ENCODE measurements around the gene FAM174A. TPM values are rescaled to one million over a fixed set of nuclear protein-coding genes. Genes with fewer than 3 reads are reported as not detected.

Gene FAM174A
- total RNA-seq, 1 experiment from 2014 or later: 66.2 TPM

GRCh38 chr5:100553209-100553608 lies 18.0 kb downstream of the FAM174A start:
- Histone ChIP-seq H3K4me1 (ENCODE audit: insufficient read depth, low read length) (peaks cover 11% of the 10 kb centered on the region), H3K79me2 (ENCODE audit: low read length) (no peaks in the 10 kb centered on the region), H3K27me3 (ENCODE audit: low read length) (no peaks in the 10 kb centered on the region), H4K20me1 (ENCODE audit: low read length) (no peaks in the 10 kb centered on the region), H2AFZ (ENCODE audit: low read length) (no peak overlapping the region), H3K4me3 (ENCODE audit: low read length) (no peak overlapping the region), H3K9me3 (ENCODE audit: low read length) (no peaks in the 10 kb centered on the region), H3K27ac (ENCODE audit: low read length) (no peak overlapping the region), H3F3A (ENCODE audit: low read length, unreplicated experiment) (no peaks in the 10 kb centered on the region), H3K9me2 (replicated peaks; ENCODE audit: low read length) (no peaks in the 10 kb centered on the region), H3K9ac (ENCODE audit: low read length) (no peak overlapping the region), H3K4me2 (ENCODE audit: low read length) (no peak overlapping the region), H3K36me3 (ENCODE audit: low read depth, low read length) (no peaks in the 10 kb centered on the region)
- ATAC-seq: peak; percentile 71
- ChIA-PET POLR2A (ENCODE audit: unreplicated experiment) (interaction anchor here (0.6 kb wide), 1 partner anchor 96 kb away, joined by 3 read pairs; no protein-coding TSS in a partner anchor), CTCF (interaction anchor here (1.1 kb wide), 1 partner anchor 123 kb away, joined by 3 read pairs; no protein-coding TSS in a partner anchor)
- intact Hi-C loops (cut with micrococcal nuclease): no loop called here
- TF ChIP-seq EZH2phosphoT487 (IDR thresholded peaks at IDR 0.05; ENCODE audit: borderline replicate concordance, low read length): no peak
- no peak for TF ChIP-seq CTCF (conservative IDR thresholded peaks at IDR 0.05; ENCODE audit: low read depth, low read length)
- TF ChIP-seq EZH2 (IDR thresholded peaks at IDR 0.05; ENCODE audit: low read length, unreplicated experiment): no peak
- no peak for DNase-seq
- BruUV-seq (replicated peaks): no TSS peak

- no peak for TF ChIP-seq EZH2 (IDR thresholded peaks at IDR 0.05; ENCODE audit: low read length, unreplicated experiment)
- no peak for TF ChIP-seq EZH2phosphoT487 (IDR thresholded peaks at IDR 0.05; ENCODE audit: borderline replicate concordance, low read length)
- TF ChIP-seq CTCF (conservative IDR thresholded peaks at IDR 0.05; ENCODE audit: low read depth, low read length): no peak
- Histone ChIP-seq H3K4me2 (ENCODE audit: low read length) (no peak overlapping the region), H3K9ac (ENCODE audit: low read length) (no peak overlapping the region), H3K36me3 (ENCODE audit: low read depth, low read length) (no peaks in the 10 kb centered on the region), H3K4me1 (ENCODE audit: insufficient read depth, low read length) (peaks cover 11% of the 10 kb centered on the region; the same call in 1 of the 2 replicates), H3F3A (ENCODE audit: low read length, unreplicated experiment) (no peaks in the 10 kb centered on the region), H3K27ac (ENCODE audit: low read length) (no peak overlapping the region), H3K9me3 (ENCODE audit: low read length) (no peaks in the 10 kb centered on the region), H4K20me1 (ENCODE audit: low read length) (no peaks in the 10 kb centered on the region), H3K4me3 (ENCODE audit: low read length) (no peak overlapping the region), H3K27me3 (ENCODE audit: low read length) (no peaks in the 10 kb centered on the region), H2AFZ (ENCODE audit: low read length) (no peak overlapping the region), H3K79me2 (ENCODE audit: low read length) (no peaks in the 10 kb centered on the region), H3K9me2 (replicated peaks; ENCODE audit: low read length) (no peaks in the 10 kb centered on the region)
- DNase-seq: peak; percentile 19
- ChIA-PET POLR2A (ENCODE audit: unreplicated experiment) (no interaction called here), CTCF (no interaction called here)
- intact Hi-C loops (cut with micrococcal nuclease): no loop called here
- peak; percentile 68 for ATAC-seq
- BruUV-seq (replicated peaks): no TSS peak
Observed at GRCh38 chr5:100560860-100561259, 25.7 kb downstream of the FAM174A start.

DNA sequence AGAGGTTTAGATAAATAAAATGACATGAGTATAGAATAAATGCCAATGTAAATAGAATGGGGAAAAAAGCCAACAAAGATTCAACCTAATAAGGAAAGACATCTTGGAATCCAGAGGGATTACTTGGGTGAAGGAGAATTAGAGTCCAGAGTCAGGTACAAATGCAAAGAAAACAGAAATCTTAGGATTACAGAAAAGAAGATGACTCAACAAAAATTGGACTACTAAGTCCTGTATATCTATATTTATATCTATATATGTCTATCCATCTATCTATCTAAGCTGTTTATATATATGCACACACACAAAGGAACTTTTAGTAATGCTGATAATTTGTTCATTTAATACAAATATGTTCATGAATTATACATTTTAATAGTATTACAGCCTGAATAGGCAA lies 27.6 kb downstream of the FAM174A start:
- Histone ChIP-seq H3K9me3 (ENCODE audit: low read length) (no peaks in the 10 kb centered on the region), H3K27ac (ENCODE audit: low read length) (no peak overlapping the region), H3K36me3 (ENCODE audit: low read depth, low read length) (no peaks in the 10 kb centered on the region), H4K20me1 (ENCODE audit: low read length) (no peaks in the 10 kb centered on the region), H3K9me2 (replicated peaks; ENCODE audit: low read length) (no peaks in the 10 kb centered on the region), H3K27me3 (ENCODE audit: low read length) (no peaks in the 10 kb centered on the region), H3K79me2 (ENCODE audit: low read length) (no peaks in the 10 kb centered on the region), H3F3A (ENCODE audit: low read length, unreplicated experiment) (no peaks in the 10 kb centered on the region), H3K4me3 (ENCODE audit: low read length) (no peak overlapping the region), H2AFZ (ENCODE audit: low read length) (no peak overlapping the region), H3K4me2 (ENCODE audit: low read length) (no peak overlapping the region), H3K4me1 (ENCODE audit: insufficient read depth, low read length) (peaks cover 11% of the 10 kb centered on the region; the same call in 1 of the 2 replicates), H3K9ac (ENCODE audit: low read length) (no peak overlapping the region)
- no peak for DNase-seq
- CTCF ChIA-PET: no interaction called here
- no peak; the same call in 1 of the 2 replicates for ATAC-seq
- POLR2A ChIA-PET (ENCODE audit: unreplicated experiment): no interaction called here
- BruUV-seq (replicated peaks): no TSS peak
- intact Hi-C loops (cut with micrococcal nuclease): no loop called here
- TF ChIP-seq EZH2phosphoT487 (IDR thresholded peaks at IDR 0.05; ENCODE audit: borderline replicate concordance, low read length): no peak
- no peak for TF ChIP-seq CTCF (conservative IDR thresholded peaks at IDR 0.05; ENCODE audit: low read depth, low read length)
- no peak for TF ChIP-seq EZH2 (IDR thresholded peaks at IDR 0.05; ENCODE audit: low read length, unreplicated experiment)
